GM12801 (cell line): ENCODE results near the gene KRTCAP2.

Source experiments
- TF ChIP-seq, protein P1 (sequence below): IDR thresholded peaks from one replicate; pipeline ENCODE4 v1.5.1; 2011; ENCODE audit warnings: control low read depth; ENCODE audit not compliant: insufficient read length; ENCODE audit errors: extremely low read depth

KRTCAP2 gene

DNA sequence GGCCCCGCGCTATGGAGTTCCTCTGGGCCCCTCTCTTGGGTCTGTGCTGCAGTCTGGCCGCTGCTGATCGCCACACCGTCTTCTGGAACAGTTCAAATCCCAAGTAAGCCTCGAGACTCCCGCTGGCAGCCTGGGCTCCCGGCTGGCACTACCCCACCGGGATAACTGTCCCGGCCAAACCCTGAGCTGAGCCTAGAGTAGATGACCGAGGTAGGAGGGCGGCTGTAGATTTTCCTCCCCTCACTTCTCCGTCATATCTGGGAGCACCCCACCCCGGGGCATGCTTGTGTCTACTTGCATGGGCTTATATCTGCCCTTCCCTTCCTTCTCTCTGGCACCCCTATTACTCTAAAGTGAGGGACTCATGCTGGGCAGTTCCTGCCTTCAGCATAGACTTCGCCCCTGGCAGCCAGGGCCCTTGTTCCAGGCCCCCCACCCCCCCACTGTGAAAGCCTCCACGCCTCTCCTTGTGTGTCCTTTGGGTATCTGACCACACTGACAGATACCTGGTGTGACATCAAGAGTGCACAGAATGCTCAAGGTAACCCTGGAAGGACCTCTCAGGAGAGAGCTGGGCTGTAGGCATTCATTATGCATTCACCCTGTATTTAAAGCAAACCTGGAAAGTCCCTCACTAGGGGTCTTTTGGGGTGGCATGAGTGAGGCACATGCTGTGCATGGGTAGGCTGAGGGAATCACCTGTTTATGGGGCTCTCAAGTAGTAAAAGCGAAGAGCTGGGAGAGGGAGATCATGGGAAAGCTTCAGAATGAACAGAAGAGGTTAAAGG lies 44.9 kb downstream of the KRTCAP2 start:
- TF ChIP-seq, protein P1, sequence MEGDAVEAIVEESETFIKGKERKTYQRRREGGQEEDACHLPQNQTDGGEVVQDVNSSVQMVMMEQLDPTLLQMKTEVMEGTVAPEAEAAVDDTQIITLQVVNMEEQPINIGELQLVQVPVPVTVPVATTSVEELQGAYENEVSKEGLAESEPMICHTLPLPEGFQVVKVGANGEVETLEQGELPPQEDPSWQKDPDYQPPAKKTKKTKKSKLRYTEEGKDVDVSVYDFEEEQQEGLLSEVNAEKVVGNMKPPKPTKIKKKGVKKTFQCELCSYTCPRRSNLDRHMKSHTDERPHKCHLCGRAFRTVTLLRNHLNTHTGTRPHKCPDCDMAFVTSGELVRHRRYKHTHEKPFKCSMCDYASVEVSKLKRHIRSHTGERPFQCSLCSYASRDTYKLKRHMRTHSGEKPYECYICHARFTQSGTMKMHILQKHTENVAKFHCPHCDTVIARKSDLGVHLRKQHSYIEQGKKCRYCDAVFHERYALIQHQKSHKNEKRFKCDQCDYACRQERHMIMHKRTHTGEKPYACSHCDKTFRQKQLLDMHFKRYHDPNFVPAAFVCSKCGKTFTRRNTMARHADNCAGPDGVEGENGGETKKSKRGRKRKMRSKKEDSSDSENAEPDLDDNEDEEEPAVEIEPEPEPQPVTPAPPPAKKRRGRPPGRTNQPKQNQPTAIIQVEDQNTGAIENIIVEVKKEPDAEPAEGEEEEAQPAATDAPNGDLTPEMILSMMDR: no peak

DNA sequence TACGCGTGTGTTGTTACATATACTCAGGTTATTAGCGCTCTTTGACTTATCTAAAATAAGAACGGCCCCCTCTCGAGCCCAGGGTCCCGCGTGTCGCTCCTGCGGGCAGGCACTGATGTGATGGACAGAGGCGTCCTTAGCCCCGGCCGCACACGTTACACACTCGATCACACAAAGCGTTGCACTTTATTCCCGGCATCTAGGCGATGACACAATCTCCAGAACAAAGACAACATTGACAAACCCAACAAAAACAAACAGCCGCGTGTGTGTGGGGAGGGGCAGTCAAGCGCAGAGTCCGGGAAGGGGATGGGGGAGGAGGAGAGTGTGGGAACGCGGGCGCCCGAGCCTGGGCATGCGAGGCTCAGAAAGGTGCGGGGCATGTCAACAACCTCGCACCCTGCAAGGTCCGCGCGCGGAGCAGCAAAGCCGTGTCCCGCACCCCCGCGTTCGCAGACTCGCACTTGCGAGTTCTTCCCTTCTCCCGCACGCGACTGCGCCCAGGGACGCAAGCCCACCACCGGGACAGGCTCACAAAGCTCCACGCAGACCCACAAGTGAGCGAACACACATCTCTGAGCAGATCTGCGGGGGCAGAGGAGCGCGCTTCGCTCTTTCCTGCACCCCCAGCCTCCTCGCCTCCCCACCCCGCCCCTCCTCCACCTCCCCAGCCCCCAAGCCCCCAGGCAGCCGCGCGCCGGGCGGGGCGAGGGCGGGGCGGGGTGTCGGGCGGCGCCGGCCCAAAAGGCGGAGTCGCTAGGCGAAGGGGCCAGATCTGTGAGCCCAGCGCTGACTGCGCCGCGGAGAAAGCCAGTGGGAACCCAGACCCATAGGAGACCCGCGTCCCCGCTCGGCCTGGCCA lies 45.8 kb downstream of the KRTCAP2 start, which contains the start of gene EFNA1:
Gene EFNA1 (plus strand): TSS at position 772 of the 862 bp plus-strand sequence. CDS start 102 bp downstream, outside the sequence.
- TF ChIP-seq, protein P1: no peak

DNA sequence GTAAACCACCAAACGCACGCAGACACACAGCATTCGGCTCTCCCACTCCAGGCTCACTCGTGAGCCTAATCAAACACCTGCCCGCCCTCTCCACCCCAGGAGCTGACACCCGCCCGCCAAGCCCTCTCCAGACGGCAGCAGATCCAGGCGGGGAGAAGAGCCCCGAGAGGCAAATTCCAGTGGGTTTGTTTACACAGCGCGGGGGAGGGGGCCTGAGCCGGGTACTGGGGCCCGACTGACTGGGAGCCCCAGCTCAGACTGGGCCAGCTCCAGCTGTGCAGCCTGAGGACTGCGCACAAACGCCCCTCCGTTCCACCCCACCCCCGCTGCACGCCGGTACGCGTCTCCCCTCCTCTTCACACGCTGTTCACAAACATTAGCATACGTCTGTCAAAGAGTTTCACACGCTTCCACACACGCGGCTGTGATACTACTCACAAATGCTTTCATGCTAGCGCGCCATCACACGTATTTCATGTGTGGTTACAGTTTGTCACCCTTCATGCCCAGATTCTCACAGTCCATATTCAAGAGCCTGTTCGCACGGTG lies 46.5 kb downstream of the KRTCAP2 start:
- TF ChIP-seq, protein P1: no peak

DNA sequence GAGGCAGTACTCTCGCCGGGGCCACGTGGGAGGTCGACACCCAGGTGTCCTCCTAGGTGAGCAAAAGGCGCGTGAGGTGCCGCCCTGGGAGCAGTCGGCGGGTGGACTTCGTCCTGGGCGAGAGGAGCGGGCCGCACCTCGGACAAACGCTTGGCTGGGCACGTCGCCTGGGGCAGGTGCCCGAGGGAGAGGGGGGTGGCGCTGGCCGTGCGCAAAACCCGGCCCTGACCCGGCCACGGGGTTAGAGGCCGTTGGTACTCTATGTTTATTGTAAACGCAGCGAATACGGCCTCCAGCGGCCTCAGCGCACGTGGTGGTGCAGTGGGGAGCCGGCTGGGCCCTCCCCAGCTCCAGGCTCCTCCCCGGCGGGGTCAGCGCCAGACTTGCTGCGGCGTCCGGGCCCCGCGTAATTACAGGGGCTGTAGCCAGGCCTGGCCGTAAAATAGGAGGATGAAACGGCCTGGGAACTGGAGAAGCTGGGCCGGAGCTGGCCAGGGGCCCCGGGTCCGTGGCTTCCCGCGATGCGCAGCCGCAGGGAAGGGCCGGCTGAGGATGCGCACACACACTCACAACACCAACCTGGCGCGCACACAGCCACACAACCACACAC lies 47.1 kb downstream of the KRTCAP2 start:
- TF ChIP-seq, protein P1: no peak

DNA sequence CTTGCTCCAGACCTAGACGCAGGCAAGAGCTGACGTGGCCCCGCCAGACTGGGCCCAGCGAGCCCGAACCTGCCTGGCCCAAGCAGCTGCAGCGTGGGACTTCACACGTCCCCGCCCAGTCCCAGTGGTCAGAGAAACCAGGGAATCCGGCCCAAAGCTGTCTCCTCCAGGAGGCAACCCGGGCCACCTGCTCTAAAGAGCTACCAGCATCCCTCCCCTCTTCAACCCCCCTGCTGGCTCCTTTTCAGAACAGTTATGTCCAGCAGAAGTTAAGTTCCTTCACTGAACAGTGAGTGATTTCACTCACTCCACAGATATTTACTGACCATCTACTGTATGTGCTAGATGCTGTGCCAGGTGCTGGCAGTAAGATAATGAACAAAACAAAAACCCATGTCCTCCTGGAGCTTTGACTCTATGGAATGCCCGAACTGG lies 47.6 kb downstream of the KRTCAP2 start:
- TF ChIP-seq, protein P1: no peak

DNA sequence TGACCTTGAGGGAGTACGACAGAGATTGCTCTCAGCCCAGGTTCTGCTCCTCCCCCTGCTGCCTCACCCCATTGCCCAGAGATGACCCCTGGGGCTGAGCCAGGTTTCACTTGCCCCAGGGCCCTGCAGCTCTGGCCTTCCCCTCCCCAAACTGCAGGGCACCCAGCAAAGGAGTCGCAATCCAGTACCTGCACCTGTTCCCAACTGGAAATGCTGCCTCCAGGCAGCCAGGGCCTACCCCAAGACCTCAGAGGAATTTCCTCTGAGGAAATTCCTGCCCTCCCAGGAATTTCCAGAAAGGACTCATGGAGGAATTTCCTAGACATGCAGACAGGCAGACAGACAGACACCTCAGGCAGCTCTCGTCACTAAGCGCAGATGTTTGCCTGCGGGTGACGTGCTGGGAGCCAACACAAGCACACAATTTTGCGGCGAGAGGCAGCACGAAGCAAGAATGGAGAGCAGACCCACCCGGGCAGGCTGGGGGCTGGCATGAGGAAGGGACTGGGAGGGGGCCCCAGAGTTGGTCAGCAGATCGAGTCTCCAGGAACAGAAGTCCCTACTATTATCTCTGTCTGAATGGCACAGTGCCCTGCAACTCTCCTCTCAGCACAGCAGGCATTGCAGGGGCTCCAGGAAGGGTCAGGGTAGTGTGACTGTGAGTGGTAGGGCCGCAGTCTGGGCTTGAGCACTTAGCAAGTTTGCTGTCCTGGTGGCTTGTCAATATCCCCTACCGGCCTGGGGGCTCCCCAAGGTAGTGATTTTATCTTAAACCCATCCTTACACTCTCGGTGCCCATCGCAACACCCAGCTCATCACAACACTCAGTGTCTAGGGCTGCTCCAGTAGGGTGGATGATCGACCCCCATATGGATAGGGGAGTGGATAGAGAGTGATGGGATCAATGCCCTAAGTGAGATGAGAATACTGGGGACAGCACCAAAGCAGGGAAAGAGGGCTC lies 48.3 kb downstream of the KRTCAP2 start:
- TF ChIP-seq, protein P1: no peak
